Measurements from ENCODE around the gene PDRG1. TPM values are rescaled to one million over a fixed set of nuclear protein-coding genes. Genes with fewer than 3 reads are reported as not detected.

PDRG1 gene
- total RNA-seq, 1 experiment from 2014 or later, result 24.3 TPM

GRCh38 chr20:31977080-31977479 lies 25.2 kb upstream of the PDRG1 start:
- ChIA-PET POLR2A (ENCODE audit: low non-redundant PET) (no interaction called here), CTCF (no interaction called here)
- TF ChIP-seq EZH2 (IDR thresholded peaks at IDR 0.05; ENCODE audit: borderline replicate concordance, low read depth, low read length, poor library complexity, severe bottlenecking) (no peak), CTCF (conservative IDR thresholded peaks at IDR 0.05; ENCODE audit: low read depth, low read length) (no peak)
- Histone ChIP-seq H3K4me1 (ENCODE audit: insufficient read depth, low read length, poor library complexity, severe bottlenecking) (no peaks in the 10 kb centered on the region), H3K9me3 (ENCODE audit: low read depth, low read length, poor library complexity, severe bottlenecking) (no peaks in the 10 kb centered on the region), H3K27me3 (replicated peaks; ENCODE audit: insufficient read depth, low read depth, low read length, poor library complexity) (peaks cover 19% of the 10 kb centered on the region), H3K27ac (ENCODE audit: low read depth, low read length, poor library complexity, severe bottlenecking) (no peak overlapping the region), H3K36me3 (ENCODE audit: insufficient read depth, low read length, poor library complexity, severe bottlenecking) (no peaks in the 10 kb centered on the region), H3K4me3 (ENCODE audit: low read depth, low read length, poor library complexity, severe bottlenecking) (no peak overlapping the region)
- DNase-seq (ENCODE audit: low spot score), result no peak
- intact Hi-C loops (cut with micrococcal nuclease; ENCODE audit: unreplicated experiment), result no loop called here
- BruUV-seq (replicated peaks), result no TSS peak

DNA sequence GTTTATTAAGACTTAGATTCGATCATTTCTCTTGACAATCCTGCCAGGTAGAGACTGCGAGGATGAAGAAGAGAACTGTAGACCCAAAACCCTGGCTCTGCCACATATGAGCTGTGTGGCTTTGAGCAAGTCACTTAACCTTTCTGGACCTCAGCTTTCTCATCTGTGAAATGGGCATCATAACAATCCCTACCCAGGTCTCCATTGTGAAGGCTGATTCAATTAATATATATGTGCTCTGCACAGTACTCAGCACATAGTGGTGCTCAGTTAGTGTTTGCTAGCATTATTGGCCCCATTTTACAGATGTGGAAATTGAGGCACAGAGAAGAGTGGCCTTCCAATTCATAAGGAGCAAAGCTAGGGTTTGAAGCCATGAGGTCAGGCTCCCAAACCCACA lies 24.0 kb upstream of the PDRG1 start:
- BruUV-seq (replicated peaks), result no TSS peak
- no peaks in the 10 kb centered on the region for H3K9me3 ChIP-seq (ENCODE audit: low read depth, low read length, poor library complexity, severe bottlenecking)
- H3K27me3 ChIP-seq (replicated peaks; ENCODE audit: insufficient read depth, low read depth, low read length, poor library complexity), result peaks cover 31% of the 10 kb centered on the region
- no peaks in the 10 kb centered on the region for H3K36me3 ChIP-seq (ENCODE audit: insufficient read depth, low read length, poor library complexity, severe bottlenecking)
- intact Hi-C loops (cut with micrococcal nuclease; ENCODE audit: unreplicated experiment), result no loop called here
- H3K27ac ChIP-seq (ENCODE audit: low read depth, low read length, poor library complexity, severe bottlenecking), result no peak overlapping the region
- POLR2A ChIA-PET (ENCODE audit: low non-redundant PET), result no interaction called here
- H3K4me1 ChIP-seq (ENCODE audit: insufficient read depth, low read length, poor library complexity, severe bottlenecking), result no peaks in the 10 kb centered on the region
- CTCF ChIA-PET, result interaction anchor here (0.7 kb wide), 1 partner anchor 196 kb away, joined by 4 read pairs; no protein-coding TSS in a partner anchor
- TF ChIP-seq EZH2 (IDR thresholded peaks at IDR 0.05; ENCODE audit: borderline replicate concordance, low read depth, low read length, poor library complexity, severe bottlenecking), result no peak
- TF ChIP-seq CTCF (conservative IDR thresholded peaks at IDR 0.05; ENCODE audit: low read depth, low read length), result no peak
- no peak overlapping the region for H3K4me3 ChIP-seq (ENCODE audit: low read depth, low read length, poor library complexity, severe bottlenecking)
- no peak for DNase-seq (ENCODE audit: low spot score)

DNA sequence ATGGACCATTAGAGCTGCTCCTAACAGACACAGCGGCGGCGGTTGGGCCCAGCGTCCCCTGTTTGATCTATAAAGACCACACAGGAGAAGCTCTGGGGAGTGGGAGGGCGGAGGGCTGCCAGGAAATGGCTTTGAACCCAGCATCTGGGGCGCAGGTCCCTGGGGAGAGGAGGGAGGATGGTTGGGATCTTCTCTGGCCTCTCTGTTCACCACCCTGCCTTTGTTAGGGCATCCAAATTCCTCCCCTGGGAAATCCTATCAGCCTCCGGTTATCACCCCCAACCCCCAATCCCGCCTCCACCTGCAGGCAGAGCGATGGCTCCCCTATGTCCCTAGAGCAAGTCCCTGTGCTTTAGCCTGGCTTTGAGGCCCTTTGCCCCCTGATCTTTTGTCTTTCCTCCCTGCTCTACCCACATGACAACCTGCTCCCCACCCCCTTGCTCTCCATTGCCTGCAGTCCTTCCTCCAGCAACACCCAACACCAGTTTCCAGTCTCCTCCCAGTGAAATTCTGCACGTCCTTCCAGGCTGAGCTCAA lies 23.2 kb upstream of the PDRG1 start:
- POLR2A ChIA-PET (ENCODE audit: low non-redundant PET), result no interaction called here
- Histone ChIP-seq H3K36me3 (ENCODE audit: insufficient read depth, low read length, poor library complexity, severe bottlenecking) (no peaks in the 10 kb centered on the region), H3K9me3 (ENCODE audit: low read depth, low read length, poor library complexity, severe bottlenecking) (no peaks in the 10 kb centered on the region), H3K4me3 (ENCODE audit: low read depth, low read length, poor library complexity, severe bottlenecking) (no peak overlapping the region), H3K27me3 (replicated peaks; ENCODE audit: insufficient read depth, low read depth, low read length, poor library complexity) (peaks cover 39% of the 10 kb centered on the region), H3K4me1 (ENCODE audit: insufficient read depth, low read length, poor library complexity, severe bottlenecking) (no peaks in the 10 kb centered on the region), H3K27ac (ENCODE audit: low read depth, low read length, poor library complexity, severe bottlenecking) (no peak overlapping the region)
- no peak for DNase-seq (ENCODE audit: low spot score)
- no TSS peak for BruUV-seq (replicated peaks)
- TF ChIP-seq EZH2 (IDR thresholded peaks at IDR 0.05; ENCODE audit: borderline replicate concordance, low read depth, low read length, poor library complexity, severe bottlenecking), result no peak
- no peak for TF ChIP-seq CTCF (conservative IDR thresholded peaks at IDR 0.05; ENCODE audit: low read depth, low read length)
- intact Hi-C loops (cut with micrococcal nuclease; ENCODE audit: unreplicated experiment), result no loop called here
- CTCF ChIA-PET, result interaction anchor here (0.7 kb wide), 1 partner anchor 195 kb away, joined by 4 read pairs; no protein-coding TSS in a partner anchor

Measured in A673 (cell line).